Activated CD4-positive, alpha-beta memory T cell treated with anti-CD3 and anti-CD28 coated beads, Interleukin-2, amount 10 ng/mL, durations not matched to agents 7 days and 5 days (primary cell): ENCODE data around the gene ZFR. TPM values are rescaled to one million over a fixed set of nuclear protein-coding genes. Genes with fewer than 3 reads are reported as not detected.
"Not testable (repeated sequence)": the region's sequence is repeated elsewhere in the genome, so short reads cannot be mapped to it uniquely, and the experiment has no call there.

Experiments
- CTCF ChIA-PET: fragments of 350-600 bp; sonication (Branson Sonifier 250); formaldehyde crosslinking; loops from one replicate; lab custom pipeline; 2021; ENCODE audit warnings: antibody characterized with exemption, inconsistent platforms; lab: Charles Lee
- POLR2A ChIA-PET: fragments of 350-600 bp; sonication (Branson Sonifier 250); formaldehyde crosslinking; loops from one replicate; lab custom pipeline; 2021; ENCODE audit warnings: antibody characterized with exemption; lab: Charles Lee
- DNase-seq: peaks from one replicate; pipeline ENCODE4 v3.0.0-alpha.2; 2020
- H3K27ac Mint-ChIP-seq: one replicate; pipeline ENCODE4 v1.8.0; 2021; ENCODE audit warnings: mild to moderate bottlenecking, mixed read lengths
- H3K27me3 Mint-ChIP-seq: one replicate; pipeline ENCODE4 v1.8.0; 2021; ENCODE audit warnings: mixed read lengths
- H3K36me3 Mint-ChIP-seq: one replicate; pipeline ENCODE4 v1.8.0; 2021; ENCODE audit warnings: low read depth, mixed read lengths
- H3K4me1 Mint-ChIP-seq: one replicate; pipeline ENCODE4 v1.8.0; 2021; ENCODE audit warnings: mixed read lengths
- H3K4me3 Mint-ChIP-seq: one replicate; pipeline ENCODE4 v1.8.0; 2021; ENCODE audit warnings: mild to moderate bottlenecking, mixed read lengths
- H3K9me3 Mint-ChIP-seq: one replicate; pipeline ENCODE4 v1.8.0; 2021; ENCODE audit warnings: mixed read lengths
- total RNA-seq, 2 experiments: library from RNA; stranded (reverse); gene quantifications; one replicate each; pipeline ENCODE4 v1.2.3, GENCODE V29; 2021

ZFR gene
- total RNA-seq, 2 experiments from 2014 or later: 44.8 to 45.1 TPM

- ChIA-PET POLR2A (no interaction called here), CTCF (no interaction called here)
- H3K27me3 Mint-ChIP-seq: no peaks in the 10 kb centered on the region
- H3K27ac Mint-ChIP-seq: no peak overlapping the region
- no peaks in the 10 kb centered on the region for H3K9me3 Mint-ChIP-seq
- no peak for DNase-seq
- H3K4me3 Mint-ChIP-seq: peak overlapping the region; percentile 31
- peaks cover 22% of the 10 kb centered on the region for H3K36me3 Mint-ChIP-seq
- peaks cover 26% of the 10 kb centered on the region for H3K4me1 Mint-ChIP-seq
Measured at GRCh38 chr5:32445831-32446614, 1.5 kb upstream of the ZFR start.

DNA sequence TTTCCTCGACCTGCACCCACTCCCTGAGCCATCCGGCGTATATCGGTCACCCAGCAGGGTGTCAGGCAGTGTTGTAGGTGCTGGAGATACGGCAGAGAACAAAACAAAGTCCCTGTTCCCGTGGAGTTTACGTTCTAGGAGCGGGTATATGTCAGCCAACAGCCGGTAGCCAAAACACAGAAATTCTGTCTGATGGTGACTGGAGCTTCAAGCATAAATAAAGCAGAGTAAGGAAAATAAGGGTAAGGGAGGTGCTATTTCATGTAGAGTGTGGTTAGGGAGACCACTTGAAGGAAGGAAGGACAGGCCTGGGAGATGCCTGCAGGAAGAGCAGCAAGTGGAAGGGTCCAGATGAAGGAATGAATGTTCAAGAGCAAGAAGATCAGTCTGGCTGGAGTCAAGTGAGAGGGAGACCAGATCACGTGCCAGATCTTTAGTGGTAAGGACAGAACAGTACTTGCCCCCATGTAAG lies 783 bp upstream of the ZFR start:
- H3K36me3 Mint-ChIP-seq: peaks cover 22% of the 10 kb centered on the region
- H3K4me3 Mint-ChIP-seq: peak overlapping the region; percentile 87
- peaks cover 27% of the 10 kb centered on the region for H3K4me1 Mint-ChIP-seq
- POLR2A ChIA-PET: interaction anchor here (0.6 to 1.0 kb wide), 15 partner anchors 8 to 271 kb away, joined by 3 to 20 read pairs (median 4); partner anchors contain the start of genes GOLPH3 and SUB1
- CTCF ChIA-PET: interaction anchor here (0.6 to 1.0 kb wide), 3 partner anchors 39 to 144 kb away, joined by 3 to 6 read pairs (median 3); no protein-coding TSS in a partner anchor
- no peak overlapping the region for H3K27ac Mint-ChIP-seq
- H3K9me3 Mint-ChIP-seq: no peaks in the 10 kb centered on the region
- no peak for DNase-seq
- H3K27me3 Mint-ChIP-seq: no peaks in the 10 kb centered on the region

DNA sequence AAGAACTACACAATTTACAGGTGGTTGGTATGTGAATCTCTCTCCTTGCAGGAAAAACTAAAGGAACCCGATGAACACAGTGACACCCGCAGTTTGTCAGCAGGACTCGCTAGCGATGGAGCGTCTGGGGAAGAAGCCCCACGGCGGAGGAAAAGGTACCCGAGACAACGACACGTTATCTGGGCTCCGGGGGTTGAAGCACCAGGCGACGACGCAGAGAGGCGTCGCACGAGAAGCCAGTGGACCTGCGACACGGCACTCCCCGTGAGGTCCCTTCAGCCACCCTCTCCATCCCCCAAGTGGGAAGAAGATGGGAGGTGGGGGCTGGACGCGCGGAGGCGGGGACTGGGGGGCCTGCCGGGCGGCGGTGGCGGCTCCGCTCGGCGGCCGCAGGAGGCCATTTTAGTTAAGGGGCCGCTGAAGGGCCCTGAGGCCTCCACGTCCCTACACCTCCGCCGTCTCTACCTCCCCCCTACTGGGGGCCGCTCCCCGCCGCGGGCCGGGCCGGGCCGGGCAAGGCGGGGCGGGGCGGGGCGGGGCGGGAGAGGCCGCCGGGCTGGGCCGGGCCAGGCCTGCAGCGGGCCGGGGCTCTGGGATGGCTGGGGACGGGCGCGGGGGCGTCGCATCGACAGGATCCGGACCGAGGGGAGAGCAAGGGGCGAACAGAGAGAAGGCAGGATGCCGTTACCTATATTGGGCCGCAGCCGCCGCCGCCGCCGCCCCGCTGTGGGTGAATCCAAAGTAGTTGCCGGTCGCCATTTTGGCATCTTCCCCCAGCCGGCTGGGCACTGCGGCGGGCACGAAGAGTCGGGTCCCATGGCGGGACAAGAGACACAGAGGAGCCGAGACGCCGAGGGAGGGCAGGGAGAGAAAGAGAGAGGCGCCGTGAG lies 754 bp downstream of the ZFR start:
- Mint-ChIP-seq H3K27ac (peak overlapping the region; percentile 90), H3K4me3 (peak overlapping the region; percentile 87), H3K4me1 (peaks cover 33% of the 10 kb centered on the region), H3K27me3 (no peaks in the 10 kb centered on the region), H3K9me3 (no peaks in the 10 kb centered on the region), H3K36me3 (peaks cover 22% of the 10 kb centered on the region)
- POLR2A ChIA-PET: interaction anchor here (0.9 to 1.1 kb wide), 10 partner anchors 8 to 146 kb away, joined by 3 to 20 read pairs (median 4); partner anchors contain the start of gene SUB1
- DNase-seq: peak; percentile 59
- CTCF ChIA-PET: interaction anchor here (0.8 to 1.0 kb wide), 4 partner anchors 8 to 146 kb away, joined by 3 to 6 read pairs (median 3); no protein-coding TSS in a partner anchor

DNA sequence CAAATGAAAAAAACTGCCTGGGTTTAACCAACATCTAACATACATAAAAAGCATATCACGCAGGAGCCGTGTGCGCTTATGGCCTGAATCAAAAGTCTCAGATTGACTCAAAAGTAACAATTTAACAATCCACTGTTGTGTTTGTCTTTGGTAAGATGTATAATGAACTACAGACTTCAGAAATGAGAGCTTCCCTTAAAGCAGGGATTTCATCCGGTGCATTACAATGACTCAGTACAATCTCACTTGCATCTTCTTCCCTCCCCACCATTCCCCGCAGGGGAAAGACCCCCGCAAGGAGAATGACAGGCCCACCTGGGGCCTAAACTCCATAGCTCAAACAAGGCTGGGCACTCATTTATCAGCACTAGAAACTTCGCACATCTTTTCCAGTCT lies 1.4 kb downstream of the ZFR start:
- ChIA-PET CTCF (interaction anchor here (0.8 to 0.9 kb wide), 3 partner anchors 9 to 147 kb away, joined by 3 read pairs; no protein-coding TSS in a partner anchor), POLR2A (interaction anchor here (0.9 to 1.1 kb wide), 4 partner anchors 89 to 147 kb away, joined by 4 to 13 read pairs (median 6); partner anchors contain the start of gene SUB1)
- Mint-ChIP-seq H3K4me3 (peak overlapping the region; percentile 84), H3K36me3 (peaks cover 25% of the 10 kb centered on the region), H3K4me1 (peaks cover 33% of the 10 kb centered on the region), H3K27ac (peak overlapping the region; percentile 90), H3K9me3 (no peaks in the 10 kb centered on the region), H3K27me3 (no peaks in the 10 kb centered on the region)
- DNase-seq: peak; percentile 19

- peaks cover 30% of the 10 kb centered on the region for H3K4me1 Mint-ChIP-seq
- H3K36me3 Mint-ChIP-seq: peaks cover 27% of the 10 kb centered on the region
Measured at GRCh38 chr5:32439086-32439642, 5.4 kb downstream of the ZFR start.

GRCh38 chr5:32436553-32437242 lies 7.8 kb downstream of the ZFR start:
- H3K36me3 Mint-ChIP-seq: peaks cover 28% of the 10 kb centered on the region
- no peak overlapping the region for H3K4me3 Mint-ChIP-seq
- H3K4me1 Mint-ChIP-seq: peaks cover 25% of the 10 kb centered on the region
- CTCF ChIA-PET: no interaction called here
- H3K27ac Mint-ChIP-seq: no peak overlapping the region
- no peak for DNase-seq
- POLR2A ChIA-PET: no interaction called here
- H3K9me3 Mint-ChIP-seq: no peaks in the 10 kb centered on the region
- no peaks in the 10 kb centered on the region for H3K27me3 Mint-ChIP-seq

More at GRCh38 chr5:32439086-32439642, 5.4 kb downstream of the ZFR start:
- no peak for DNase-seq
- Mint-ChIP-seq H3K4me3 (no peak overlapping the region), H3K9me3 (no peaks in the 10 kb centered on the region), H3K27ac (no peak overlapping the region), H3K27me3 (no peaks in the 10 kb centered on the region)
- POLR2A ChIA-PET: interaction anchor here (0.9 to 1.3 kb wide), 2 partner anchors 19 to 146 kb away, joined by 3 read pairs; partner anchors contain the start of gene SUB1
- CTCF ChIA-PET: no interaction called here

DNA sequence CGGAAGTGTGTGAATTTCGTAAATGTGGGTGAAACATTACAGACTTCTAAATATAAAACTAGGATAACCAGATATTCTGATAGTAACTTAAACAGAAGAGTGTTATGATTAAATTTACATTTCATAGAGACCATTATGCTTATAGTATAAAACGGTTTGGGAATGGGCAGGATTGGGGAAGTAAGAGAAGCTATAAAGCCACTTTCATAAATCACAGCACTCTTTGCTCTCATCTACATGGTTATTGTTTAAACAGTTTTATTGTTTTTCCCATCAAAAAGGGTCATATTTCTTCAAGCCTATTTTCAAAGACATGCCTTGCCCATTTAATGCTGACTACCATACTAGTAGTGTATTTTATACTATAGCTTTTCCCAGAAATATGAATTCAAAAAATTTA lies 9.2 kb downstream of the ZFR start:
- ChIA-PET CTCF (interaction anchor here (1.1 kb wide), 1 partner anchor 155 kb away, joined by 4 read pairs; no protein-coding TSS in a partner anchor), POLR2A (interaction anchor here (0.8 to 1.1 kb wide), 2 partner anchors 9 to 22 kb away, joined by 4 read pairs; partner anchors contain the start of gene ZFR)
- Mint-ChIP-seq H3K36me3 (peaks cover 26% of the 10 kb centered on the region), H3K4me3 (no peak overlapping the region), H3K27ac (no peak overlapping the region), H3K4me1 (peaks cover 25% of the 10 kb centered on the region), H3K9me3 (no peaks in the 10 kb centered on the region), H3K27me3 (no peaks in the 10 kb centered on the region)
- no peak for DNase-seq

DNA sequence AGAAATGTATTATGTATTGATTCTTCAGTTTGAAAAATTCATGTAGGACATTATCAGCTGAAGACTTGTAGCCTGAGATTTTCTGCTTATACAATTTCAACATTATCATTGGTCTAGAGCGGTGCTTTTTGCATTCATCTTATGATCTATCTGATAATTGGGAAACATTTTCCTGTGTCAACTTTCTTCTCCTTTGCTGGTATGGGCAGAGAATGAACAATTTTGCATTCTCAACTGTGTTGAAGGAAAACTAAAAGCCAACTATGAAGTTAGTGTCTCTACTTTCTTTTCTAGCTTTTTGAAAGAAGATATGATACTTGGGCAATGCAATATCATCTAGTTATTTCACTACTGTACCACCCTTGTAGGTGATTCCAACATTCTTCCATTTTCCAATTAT lies 10.3 kb downstream of the ZFR start:
- Mint-ChIP-seq H3K27me3 (no peaks in the 10 kb centered on the region), H3K27ac (no peak overlapping the region), H3K9me3 (no peaks in the 10 kb centered on the region), H3K4me1 (peaks cover 26% of the 10 kb centered on the region), H3K4me3 (no peak overlapping the region), H3K36me3 (peaks cover 35% of the 10 kb centered on the region)
- DNase-seq: no peak
- ChIA-PET POLR2A (no interaction called here), CTCF (interaction anchor here (1.1 kb wide), 1 partner anchor 156 kb away, joined by 4 read pairs; no protein-coding TSS in a partner anchor)

- Mint-ChIP-seq H3K4me1 (peaks cover 25% of the 10 kb centered on the region), H3K9me3 (peaks cover 6% of the 10 kb centered on the region), H3K4me3 (no peak overlapping the region), H3K27ac (no peak overlapping the region), H3K36me3 (peaks cover 45% of the 10 kb centered on the region), H3K27me3 (no peaks in the 10 kb centered on the region)
- ChIA-PET CTCF (interaction anchor here (0.5 to 2.2 kb wide), 4 partner anchors 157 to 337 kb away, joined by 3 to 6 read pairs (median 3); no protein-coding TSS in a partner anchor), POLR2A (interaction anchor here (1.7 kb wide), 1 partner anchor 12 kb away, joined by 5 read pairs; the partner anchor contains the start of gene ZFR)
- DNase-seq: no peak
Measured at GRCh38 chr5:32432633-32433032, 11.9 kb downstream of the ZFR start.

DNA sequence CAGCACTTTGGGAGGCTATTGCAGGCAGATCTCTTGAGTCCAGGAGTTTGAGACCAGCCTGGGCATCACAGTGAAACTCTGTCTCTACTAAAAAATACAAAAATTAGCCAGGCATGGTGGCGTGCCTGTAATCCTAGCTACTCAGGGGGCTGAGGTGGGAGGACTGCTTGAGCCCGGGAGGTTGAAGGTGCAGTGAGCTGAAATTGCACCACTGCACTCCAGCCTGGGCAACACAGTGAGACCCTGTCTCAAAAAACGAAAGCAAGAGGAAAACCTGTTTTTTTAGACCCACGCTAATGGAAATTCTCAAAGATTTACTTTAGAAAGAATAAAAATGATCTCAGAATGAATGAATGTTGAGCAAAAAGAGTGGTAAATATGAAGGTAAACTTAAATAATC lies 13.7 kb downstream of the ZFR start:
- Mint-ChIP-seq H3K9me3 (peaks cover 18% of the 10 kb centered on the region), H3K36me3 (peaks cover 60% of the 10 kb centered on the region), H3K4me1 (peaks cover 23% of the 10 kb centered on the region)
- DNase-seq, H3K27me3 Mint-ChIP-seq, H3K27ac Mint-ChIP-seq, H3K4me3 Mint-ChIP-seq: not testable (repeated sequence)
- ChIA-PET CTCF (interaction anchor here (2.2 kb wide), 1 partner anchor 159 kb away, joined by 6 read pairs; no protein-coding TSS in a partner anchor), POLR2A (interaction anchor here (0.7 to 1.1 kb wide), 2 partner anchors 11 to 14 kb away, joined by 3 read pairs; partner anchors contain the start of gene ZFR)

GRCh38 chr5:32428426-32428825 lies 16.1 kb downstream of the ZFR start:
- H3K9me3 Mint-ChIP-seq: peaks cover 18% of the 10 kb centered on the region

More at GRCh38 chr5:32428426-32428825, 16.1 kb downstream of the ZFR start:
- H3K4me3 Mint-ChIP-seq: no peak overlapping the region
- peaks cover 23% of the 10 kb centered on the region for H3K4me1 Mint-ChIP-seq
- POLR2A ChIA-PET: no interaction called here
- CTCF ChIA-PET: interaction anchor here (0.7 to 1.7 kb wide), 2 partner anchors 160 to 162 kb away, joined by 3 to 6 read pairs; no protein-coding TSS in a partner anchor
- no peak for DNase-seq
- no peaks in the 10 kb centered on the region for H3K27me3 Mint-ChIP-seq
- peaks cover 60% of the 10 kb centered on the region for H3K36me3 Mint-ChIP-seq
- no peak overlapping the region for H3K27ac Mint-ChIP-seq
